ENCODE measurements around the gene CDK8. TPM values are rescaled to one million over a fixed set of nuclear protein-coding genes. Genes with fewer than 3 reads are reported as not detected.
"Not testable (repeated sequence)": the region's sequence is repeated elsewhere in the genome, so short reads cannot be mapped to it uniquely, and the experiment has no call there.

CDK8 gene
- total RNA-seq, 4 donors from 2014 or later, result 9.6 to 17.7 (median 13.7) TPM

- WGBS, 2 donors, result 97 to 98% methylated on average over 4 of the region's 4 CpGs
- Histone ChIP-seq H3K4me1 (peaks cover 0 to 5% (median 0%) of the 10 kb centered on the region in 4 donors), H3K36me3 (peaks cover 0 to 9% (median 0%) of the 10 kb centered on the region in 3 donors), H3K27ac (no peak overlapping the region), H3K9me3 (no peaks in the 10 kb centered on the region), H3K4me3 (no peak overlapping the region), H3K27me3 (no peaks in the 10 kb centered on the region)
- no peak for DNase-seq (ENCODE audit: low spot score in 2 of 2)
- TF ChIP-seq, protein P1, sequence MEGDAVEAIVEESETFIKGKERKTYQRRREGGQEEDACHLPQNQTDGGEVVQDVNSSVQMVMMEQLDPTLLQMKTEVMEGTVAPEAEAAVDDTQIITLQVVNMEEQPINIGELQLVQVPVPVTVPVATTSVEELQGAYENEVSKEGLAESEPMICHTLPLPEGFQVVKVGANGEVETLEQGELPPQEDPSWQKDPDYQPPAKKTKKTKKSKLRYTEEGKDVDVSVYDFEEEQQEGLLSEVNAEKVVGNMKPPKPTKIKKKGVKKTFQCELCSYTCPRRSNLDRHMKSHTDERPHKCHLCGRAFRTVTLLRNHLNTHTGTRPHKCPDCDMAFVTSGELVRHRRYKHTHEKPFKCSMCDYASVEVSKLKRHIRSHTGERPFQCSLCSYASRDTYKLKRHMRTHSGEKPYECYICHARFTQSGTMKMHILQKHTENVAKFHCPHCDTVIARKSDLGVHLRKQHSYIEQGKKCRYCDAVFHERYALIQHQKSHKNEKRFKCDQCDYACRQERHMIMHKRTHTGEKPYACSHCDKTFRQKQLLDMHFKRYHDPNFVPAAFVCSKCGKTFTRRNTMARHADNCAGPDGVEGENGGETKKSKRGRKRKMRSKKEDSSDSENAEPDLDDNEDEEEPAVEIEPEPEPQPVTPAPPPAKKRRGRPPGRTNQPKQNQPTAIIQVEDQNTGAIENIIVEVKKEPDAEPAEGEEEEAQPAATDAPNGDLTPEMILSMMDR (IDR thresholded peaks at IDR 0.05), result no peak
- no peak for TF ChIP-seq EP300 (IDR thresholded peaks at IDR 0.05)
- TF ChIP-seq POLR2A (IDR thresholded peaks at IDR 0.05), result no peak
Observed at GRCh38 chr13:26310003-26310402, 56.1 kb downstream of the CDK8 start.

GRCh38 chr13:26310470-26310869 lies 56.5 kb downstream of the CDK8 start:
- no peak for DNase-seq (ENCODE audit: low spot score in 2 of 2)
- 89 to 96% methylated on average over 5 of the region's 5 CpGs for WGBS, 2 donors
- no peaks in the 10 kb centered on the region for H3K9me3 ChIP-seq
- no peak overlapping the region for H3K27ac ChIP-seq
- no peak overlapping the region for H3K4me3 ChIP-seq
- peaks cover 0 to 9% (median 0%) of the 10 kb centered on the region in 3 donors for H3K36me3 ChIP-seq
- peaks cover 0 to 5% (median 0%) of the 10 kb centered on the region in 4 donors for H3K4me1 ChIP-seq
- no peak for TF ChIP-seq EP300 (IDR thresholded peaks at IDR 0.05)
- TF ChIP-seq, protein P1 (IDR thresholded peaks at IDR 0.05), result no peak
- TF ChIP-seq POLR2A (IDR thresholded peaks at IDR 0.05), result no peak
- no peaks in the 10 kb centered on the region for H3K27me3 ChIP-seq

- H3K36me3 ChIP-seq; H3K27ac ChIP-seq; DNase-seq (ENCODE audit: low spot score in 2 of 2); H3K27me3 ChIP-seq; H3K4me1 ChIP-seq; H3K4me3 ChIP-seq; H3K9me3 ChIP-seq: not testable (repeated sequence)
- 95 to 98% methylated on average over 7 of the region's 7 CpGs for WGBS, 2 donors
Observed at GRCh38 chr13:26312019-26312418, 58.1 kb downstream of the CDK8 start.

GRCh38 chr13:26316095-26316494 lies 62.2 kb downstream of the CDK8 start:
- H3K27me3 ChIP-seq; H3K36me3 ChIP-seq; H3K4me3 ChIP-seq; DNase-seq (ENCODE audit: low spot score in 2 of 2); H3K4me1 ChIP-seq; H3K9me3 ChIP-seq; H3K27ac ChIP-seq: not testable (repeated sequence)
- 92 to 100% methylated on average over 1 of the region's 1 CpG for WGBS, 2 donors

GRCh38 chr13:26320766-26321165 lies 66.8 kb downstream of the CDK8 start:
- Histone ChIP-seq H3K4me3 (no peak overlapping the region), H3K4me1 (peaks cover 0 to 24% (median 0%) of the 10 kb centered on the region in 4 donors), H3K27ac (no peak overlapping the region), H3K36me3 (no peaks in the 10 kb centered on the region), H3K27me3 (no peaks in the 10 kb centered on the region), H3K9me3 (no peaks in the 10 kb centered on the region)
- TF ChIP-seq, protein P1 (IDR thresholded peaks at IDR 0.05), result no peak
- TF ChIP-seq POLR2A (IDR thresholded peaks at IDR 0.05), result no peak
- no peak for TF ChIP-seq EP300 (IDR thresholded peaks at IDR 0.05)
- DNase-seq (ENCODE audit: low spot score in 2 of 2), result no peak

GRCh38 chr13:26323127-26323526 lies 69.2 kb downstream of the CDK8 start:
- H3K4me3 ChIP-seq, result no peak overlapping the region
- no peaks in the 10 kb centered on the region for H3K27me3 ChIP-seq
- no peak for TF ChIP-seq POLR2A (IDR thresholded peaks at IDR 0.05)
- TF ChIP-seq, protein P1 (IDR thresholded peaks at IDR 0.05), result no peak
- no peak for TF ChIP-seq EP300 (IDR thresholded peaks at IDR 0.05)
- H3K27ac ChIP-seq, result no peak overlapping the region
- H3K36me3 ChIP-seq, result no peaks in the 10 kb centered on the region
- no peak for DNase-seq (ENCODE audit: low spot score in 2 of 2)
- WGBS, 2 donors, result 39 to 46% methylated on average over 2 of the region's 2 CpGs
- H3K9me3 ChIP-seq, result no peaks in the 10 kb centered on the region
- H3K4me1 ChIP-seq, result peaks cover 0 to 27% (median 0%) of the 10 kb centered on the region in 4 donors

Measured in tibial nerve (tissue), 4 donors.